ENCODE results near the gene GLT8D2.

GRCh38 chr12:104095289-104095688 lies 45.3 kb upstream of the GLT8D2 start:
- TF ChIP-seq CEBPB (IDR thresholded peaks at IDR 0.05) (no peak), ZNF302 (CRISPR knock-in tag; IDR thresholded peaks at IDR 0.05) (no peak), JUN (IDR thresholded peaks at IDR 0.05) (no peak), CTCF (IDR thresholded peaks at IDR 0.05) (no peak), EP300 (IDR thresholded peaks at IDR 0.05) (no peak), MAFK (IDR thresholded peaks at IDR 0.05; ENCODE audit: partially characterized antibody) (no peak), FOXS1 (CRISPR knock-in tag; IDR thresholded peaks at IDR 0.05) (no peak), POLR2A (IDR thresholded peaks at IDR 0.05; ENCODE audit: low read length) (no peak), SMC3 (IDR thresholded peaks at IDR 0.05) (no peak)
